DMS79 (cell line): ENCODE data around the gene REEP1.
"Not testable (repeated sequence)": the region's sequence is repeated elsewhere in the genome, so short reads cannot be mapped to it uniquely, and the experiment has no call there.

Experiments
- DNase-seq: peaks from one replicate; lab custom pipeline; 2025; lab: John Stamatoyannopoulos, UW

REEP1 gene

GRCh38 chr2:86224645-86225355 is 112.6 kb downstream of the REEP1 start:
- DNase-seq = no peak

DNA sequence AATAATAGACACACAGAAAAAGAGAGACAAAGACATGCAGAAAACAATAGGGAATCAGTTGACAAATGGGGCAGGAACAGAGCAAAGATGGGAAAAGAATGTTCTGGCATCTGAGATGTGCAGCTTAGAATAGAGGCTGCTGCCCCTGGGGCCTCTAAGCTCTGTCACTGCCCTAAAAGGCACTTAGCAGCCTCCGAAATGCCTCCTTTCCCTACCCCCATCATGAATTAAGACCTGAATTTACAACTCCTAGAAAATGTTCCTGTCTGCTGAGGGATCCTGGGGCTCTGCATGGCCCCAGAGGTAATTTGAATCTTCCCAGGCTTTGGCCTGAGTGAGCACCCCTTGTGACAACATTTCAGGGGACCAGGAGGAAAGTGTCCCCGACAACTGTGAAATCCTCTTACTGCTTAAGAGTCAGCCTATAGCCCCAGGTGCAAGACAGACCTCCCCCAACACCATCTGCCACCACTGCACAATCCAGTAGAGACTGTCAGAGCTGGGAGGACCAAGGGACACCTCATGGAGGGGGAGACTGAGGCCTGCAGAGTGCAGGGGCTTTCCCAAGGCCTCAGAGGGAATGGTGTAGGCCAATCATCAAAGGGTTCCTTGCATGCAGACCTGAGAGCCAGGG is 113.4 kb downstream of the REEP1 start:
- no peak for DNase-seq

DNA sequence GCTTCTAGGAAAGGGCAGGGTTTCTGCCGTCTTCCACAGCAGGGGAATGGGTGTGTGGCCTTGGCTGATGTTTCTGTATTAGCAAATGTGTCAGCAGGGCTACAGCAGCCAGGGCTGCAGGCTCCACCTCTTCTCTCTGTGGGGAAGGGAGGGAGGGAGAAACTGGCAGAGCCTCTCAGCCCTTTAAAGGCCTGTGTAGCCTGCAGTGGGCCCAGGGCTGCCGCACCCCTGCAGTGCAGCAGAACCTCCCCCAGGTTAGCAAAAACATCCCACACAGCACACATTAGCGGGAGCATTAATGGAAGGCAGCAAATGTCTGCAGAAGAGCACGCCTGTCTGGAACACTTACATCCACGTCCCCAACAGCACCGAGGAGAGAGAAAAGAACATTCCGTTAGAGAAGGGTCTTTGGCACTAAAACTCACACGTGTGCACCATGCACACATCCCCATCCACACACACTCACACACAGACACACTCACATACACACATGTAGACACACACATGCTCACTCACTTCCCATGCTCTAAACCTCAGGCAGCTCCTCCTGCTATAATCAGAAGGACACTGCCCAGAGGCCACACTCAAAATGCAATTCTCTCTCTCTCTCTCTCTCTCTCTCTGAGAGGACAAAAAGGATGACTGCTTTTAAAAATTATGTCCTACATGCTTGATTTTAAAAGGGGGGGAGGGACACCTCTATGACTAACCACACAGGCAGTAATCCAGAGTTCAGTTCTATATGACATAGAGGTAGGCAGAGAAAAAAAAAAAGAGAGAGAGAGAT is 114.1 kb downstream of the REEP1 start:
- DNase-seq = no peak

DNA sequence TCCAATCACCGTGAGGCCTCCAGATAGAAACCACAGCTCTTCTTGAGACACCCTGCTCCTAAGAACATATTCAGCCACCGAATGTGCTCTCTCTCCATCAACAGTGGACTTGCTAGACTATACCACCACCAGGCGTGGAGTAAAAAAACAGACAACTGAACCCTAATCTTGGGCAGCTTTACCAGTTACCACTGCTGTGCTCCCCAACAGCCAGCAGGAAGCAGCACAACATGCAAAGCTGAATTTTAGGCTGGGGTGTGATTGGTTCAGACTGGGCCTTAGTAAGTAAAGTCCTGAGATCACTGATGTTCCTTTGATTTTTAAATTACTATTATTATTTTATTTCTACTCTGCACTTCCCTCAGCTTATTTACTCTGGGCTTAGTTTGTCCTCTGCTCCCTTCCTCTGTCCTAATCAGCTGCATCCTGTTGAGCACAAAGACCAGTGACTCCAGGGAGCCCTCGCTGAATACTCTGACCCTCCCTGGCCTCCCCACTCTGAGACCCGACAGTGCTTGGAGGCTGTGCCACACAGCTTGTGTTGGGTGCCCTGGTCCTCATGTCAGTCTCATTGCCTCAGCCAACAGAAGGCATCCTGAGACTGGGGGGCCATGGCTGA is 116.3 kb downstream of the REEP1 start:
- DNase-seq = no peak

GRCh38 chr2:86219896-86220295 is 117.5 kb downstream of the REEP1 start:
- DNase-seq = no peak

GRCh38 chr2:86218124-86218523 is 119.3 kb downstream of the REEP1 start:
- no peak for DNase-seq

DNA sequence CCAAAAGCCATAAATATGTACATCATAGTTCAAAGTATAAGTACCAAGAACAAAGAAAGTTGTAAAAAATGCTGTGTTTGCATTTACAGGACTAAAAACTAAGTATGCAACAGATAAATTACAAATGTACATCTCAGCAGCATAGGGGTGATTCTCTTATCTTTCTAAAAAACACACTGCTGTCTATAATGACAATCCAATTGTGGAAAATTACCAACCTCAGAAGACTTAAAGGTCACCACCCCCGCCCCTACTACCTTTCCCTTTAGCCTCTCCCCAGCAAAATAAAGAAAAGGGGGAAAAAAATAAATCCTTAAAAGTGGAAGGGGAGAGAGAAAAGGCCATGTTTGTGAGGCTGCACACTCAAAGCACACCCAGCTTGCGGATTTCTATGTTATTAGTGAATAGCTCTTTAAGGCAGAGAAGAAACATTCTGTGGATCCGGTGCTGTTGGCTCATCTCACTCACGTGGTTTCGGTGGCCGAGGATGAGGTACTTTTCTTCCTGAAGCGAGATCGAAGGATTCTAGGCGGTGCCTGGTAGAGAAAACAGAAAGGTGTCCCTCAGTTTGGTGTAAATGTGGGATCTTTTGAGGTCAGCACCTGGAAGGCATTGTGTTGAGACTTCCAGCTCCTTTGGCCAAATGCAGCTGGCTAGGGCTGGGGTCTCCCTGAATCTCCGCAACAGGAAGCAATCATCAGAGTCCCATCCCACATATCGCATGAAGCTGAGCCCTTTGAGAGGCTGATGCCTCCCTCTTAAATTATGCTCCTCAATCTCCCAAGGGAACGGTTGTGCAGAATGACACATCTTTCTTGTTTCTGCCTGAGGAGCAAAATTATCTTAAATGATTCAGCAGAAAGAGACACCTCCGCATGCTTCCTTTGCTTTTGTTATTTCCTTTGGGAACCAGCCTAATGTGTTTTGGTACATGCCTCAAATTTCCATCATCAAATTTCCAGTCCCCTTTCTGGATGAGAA is 120.6 kb downstream of the REEP1 start:
- DNase-seq = no peak

DNA sequence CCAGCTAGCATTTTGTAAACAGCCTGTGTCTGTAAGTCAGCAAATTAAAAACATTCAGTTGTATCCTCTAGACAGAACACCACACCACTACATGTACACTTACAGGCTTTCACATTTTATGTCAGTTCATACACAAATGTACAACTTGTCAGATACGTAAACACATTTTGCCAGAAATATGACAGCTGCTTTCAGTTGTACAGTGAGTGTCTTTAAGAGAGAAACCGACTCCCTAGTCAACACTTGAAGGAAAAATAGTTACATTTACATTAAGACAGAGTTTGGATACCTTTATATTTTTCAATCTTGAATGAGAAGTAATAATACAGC is 123.0 kb downstream of the REEP1 start:
- no peak for DNase-seq

GRCh38 chr2:86213699-86214502 is 123.5 kb downstream of the REEP1 start:
- peak; percentile 71 for DNase-seq

GRCh38 chr2:86213056-86213455 is 124.4 kb downstream of the REEP1 start:
- DNase-seq = no peak

GRCh38 chr2:86211796-86212188 is 125.6 kb downstream of the REEP1 start:
- no peak for DNase-seq

GRCh38 chr2:86211033-86211795 is 126.2 kb downstream of the REEP1 start:
- peak; percentile 86 for DNase-seq

DNA sequence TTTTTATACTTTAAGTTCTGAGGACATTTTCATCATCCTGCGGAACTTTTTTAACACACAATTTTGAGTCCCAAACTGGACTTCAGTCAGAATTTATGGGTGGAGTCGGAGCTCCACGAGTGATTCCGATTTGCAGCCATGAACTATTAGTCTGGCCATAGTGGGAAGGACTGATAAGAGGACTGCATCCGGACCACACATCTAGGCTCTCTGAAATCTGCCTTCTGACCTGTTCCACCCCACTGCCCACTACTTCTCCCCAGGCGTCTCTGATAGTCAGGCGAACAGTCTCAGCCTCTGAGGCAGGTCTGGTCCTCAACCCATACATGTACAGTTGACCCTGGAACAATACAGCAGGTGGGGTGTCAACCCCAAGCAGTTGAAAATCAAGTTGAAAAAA is 133.0 kb downstream of the REEP1 start:
- no peak for DNase-seq

- no peak for DNase-seq
Measured at GRCh38 chr2:86203614-86204013, 133.8 kb downstream of the REEP1 start.

DNA sequence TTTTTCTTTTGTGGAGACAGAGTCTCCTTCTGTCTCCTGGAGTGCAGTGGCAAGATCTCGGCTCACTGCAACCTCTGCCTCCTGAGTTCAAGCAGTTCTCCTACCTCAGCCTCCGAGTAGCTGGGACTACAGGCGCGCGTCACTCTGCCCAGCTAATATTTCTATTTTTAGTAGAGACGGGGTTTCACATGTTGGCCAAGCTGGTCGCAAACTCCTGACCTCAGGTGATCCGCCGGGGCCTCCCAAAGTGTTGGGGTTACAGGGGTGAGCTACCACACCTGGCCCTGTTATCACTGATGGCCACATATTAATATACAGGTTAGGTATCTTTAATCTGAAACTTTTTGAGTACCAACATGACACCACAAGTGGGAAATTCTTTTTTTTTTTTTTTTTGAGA is 134.7 kb downstream of the REEP1 start:
- no peak for DNase-seq

GRCh38 chr2:86202336-86202692 is 135.1 kb downstream of the REEP1 start:
- DNase-seq = no peak

DNA sequence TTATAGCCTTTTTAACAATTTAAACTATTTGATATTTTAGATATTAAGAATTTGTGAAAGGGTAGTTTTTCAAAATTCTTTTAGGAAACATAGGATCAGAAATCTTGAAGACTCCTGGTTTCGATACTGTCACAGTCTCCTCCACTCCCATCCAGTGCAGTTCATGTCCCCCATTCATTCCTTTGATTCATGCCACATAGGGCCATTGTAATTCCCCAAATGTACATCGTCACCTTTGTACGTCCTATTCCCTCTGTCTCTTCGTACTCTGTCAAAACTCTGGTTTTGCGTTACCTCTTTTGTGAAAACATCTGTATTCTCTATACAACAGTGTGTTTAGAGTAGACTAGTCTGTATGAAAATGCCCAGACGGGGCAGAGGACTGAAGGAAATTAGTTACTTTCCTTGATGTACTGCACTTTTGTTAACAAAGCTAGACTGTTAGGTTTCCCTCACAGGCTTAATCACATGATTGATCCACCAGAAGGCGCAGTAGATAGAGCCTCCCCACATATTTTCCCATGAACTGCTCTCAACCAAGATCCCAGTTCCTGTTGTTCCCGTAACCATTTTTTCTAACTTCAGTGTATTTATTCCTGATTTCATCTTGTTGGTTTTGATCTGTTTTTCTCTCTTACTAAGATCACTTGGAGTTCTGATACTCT is 135.6 kb downstream of the REEP1 start:
- DNase-seq = no peak

DNA sequence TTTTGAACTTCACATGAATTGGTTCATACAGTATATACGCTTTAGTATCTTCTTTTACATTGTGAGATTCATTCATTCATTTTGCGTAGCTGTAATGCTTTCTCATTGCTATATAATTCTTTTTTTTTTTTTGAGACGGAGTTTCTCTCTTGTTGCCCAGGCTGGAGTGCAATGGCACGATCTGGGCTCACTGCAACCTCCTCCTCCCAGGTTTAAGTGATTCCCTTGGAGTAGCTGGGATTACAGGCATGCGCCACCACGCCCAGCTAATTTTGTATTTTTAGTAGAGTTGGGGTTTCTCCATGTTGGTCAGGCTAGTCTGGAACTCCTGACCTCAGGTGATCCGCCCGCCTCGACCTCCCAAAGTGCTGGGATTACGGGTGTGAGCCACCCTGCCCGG is 136.9 kb downstream of the REEP1 start:
- not testable (repeated sequence) for DNase-seq

DNA sequence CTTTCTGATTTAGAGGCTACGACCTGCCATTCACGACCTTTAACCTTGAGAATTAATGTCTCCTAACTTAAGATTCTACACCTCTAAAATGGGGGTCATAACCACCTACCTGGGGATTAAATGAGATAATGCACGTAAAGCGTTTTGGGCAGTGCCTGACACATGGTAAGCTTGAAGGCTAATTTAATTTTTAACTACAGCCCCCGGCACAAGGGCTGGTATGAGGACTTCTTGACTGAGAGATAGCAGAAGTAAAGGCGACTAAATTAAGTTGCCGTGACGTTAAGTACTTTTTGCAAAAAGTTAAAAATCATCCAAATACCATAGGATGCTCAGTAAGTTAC is 137.6 kb downstream of the REEP1 start:
- DNase-seq = no peak
